HCT116 (cell line): ENCODE data around the gene UPP2. TPM values are rescaled to one million over a fixed set of nuclear protein-coding genes. Genes with fewer than 3 reads are reported as not detected.

ENCODE experiments used
- ATAC-seq: fragments of 200-7000 bp; cut with Tn5 transposase; 2 replicates; pipeline ENCODE4 v1.9.1; 2020; ENCODE audit warnings: mild to moderate bottlenecking, moderate library complexity
- BruUV-seq: library from RNA; stranded (reverse); fragments of 400-500 nt; replicated peaks from 2 replicates; lab custom pipeline; 2021; lab: Mats Ljungman, UMichigan
- CTCF ChIA-PET: fragments of 300-600 bp; sonication (Branson Sonifier 250); formaldehyde crosslinking; loops from one replicate; lab custom pipeline; 2021; ENCODE audit warnings: antibody characterized with exemption; lab: Charles Lee
- POLR2A ChIA-PET: fragments of 300-600, 350-600 bp; sonication (Branson Sonifier 250); formaldehyde crosslinking; loops from one replicate; lab custom pipeline; 2021; ENCODE audit warnings: antibody characterized with exemption; lab: Charles Lee
- RAD21 ChIA-PET, 2 experiments: fragments of 300-600 bp; sonication (Branson Sonifier 250); formaldehyde crosslinking; loops; one replicate each; lab custom pipeline; 2023; ENCODE audit warnings: low total read pairs in 2 of 2; ENCODE audit not compliant: uncharacterized antibody in 2 of 2, unreplicated experiment in 2 of 2, low non-redundant PET in 1 of 2; lab: Charles Lee
- DNase-seq: peaks from one replicate; pipeline ENCODE4 v3.0.0-alpha.2; 2010; ENCODE audit warnings: low read depth, low spot score
- H2AFZ ChIP-seq: fragments of 200-600 bp; shearing (Covaris generic), sonication (generic); 2 replicates; pipeline ENCODE4 v1.6.1; 2017; ENCODE audit warnings: low read depth, mixed run types, mixed read lengths, antibody characterized with exemption, low read length; ENCODE audit not compliant: poor library complexity, severe bottlenecking
- H3K27ac ChIP-seq: 2 replicates; pipeline ENCODE4 v1.5.1; 2012; ENCODE audit warnings: low read depth, low read length
- H3K27me3 ChIP-seq: fragments of 200-600 bp; sonication (generic); 2 replicates; pipeline ENCODE4 v1.6.1; 2016; ENCODE audit warnings: mixed run types, low read length, mixed read lengths; ENCODE audit not compliant: insufficient read depth
- H3K36me3 ChIP-seq, 2 experiments: fragments of 200-500 bp in 1 of 2; fragments of 200-600 bp in 1 of 2; sonication (Bioruptor generic) in 1 of 2; sonication (generic) in 1 of 2; 2 replicates each; pipeline versions ENCODE4 v1.5.1 to v1.6.1; 2014 to 2016; ENCODE audit warnings: low read length in 2 of 2, inconsistent platforms in 1 of 2, mixed read lengths in 1 of 2, mixed run types in 1 of 2; ENCODE audit not compliant: insufficient read depth in 2 of 2, control insufficient read depth in 1 of 2
- H3K4me1 ChIP-seq, 2 experiments: fragments of 200-600 bp in 1 of 2; sonication (generic) in 1 of 2; 2 replicates each; pipeline versions ENCODE4 v1.5.1 to v1.6.1; 2012 to 2017; ENCODE audit warnings: low read length in 2 of 2, inconsistent platforms in 1 of 2, mild to moderate bottlenecking in 1 of 2, mixed read lengths in 1 of 2, mixed run types in 1 of 2, moderate library complexity in 1 of 2; ENCODE audit not compliant: insufficient read depth in 2 of 2, control insufficient read depth in 1 of 2
- H3K4me2 ChIP-seq: fragments of 200-600 bp; sonication (generic); 2 replicates; pipeline ENCODE4 v1.6.1; 2017; ENCODE audit warnings: mixed run types, low read length, mixed read lengths
- H3K4me3 ChIP-seq, 2 experiments: fragments of 200-600 bp in 1 of 2; sonication (generic) in 1 of 2; replicated peaks in 1 of 2; 2 replicates each; pipeline ENCODE4 v1.5.1; 2011 to 2016; ENCODE audit warnings: low read length in 2 of 2, control low read depth in 1 of 2, low read depth in 1 of 2, mild to moderate bottlenecking in 1 of 2, mixed read lengths in 1 of 2, mixed run types in 1 of 2
- H3K79me2 ChIP-seq: fragments of 200-600 bp; sonication (generic); 2 replicates; pipeline ENCODE4 v1.6.1; 2017; ENCODE audit warnings: mild to moderate bottlenecking, mixed run types, low read length, moderate library complexity, mixed read lengths; ENCODE audit not compliant: insufficient read depth
- H3K9ac ChIP-seq: fragments of 200-600 bp; sonication (generic); 2 replicates; pipeline ENCODE4 v1.6.1; 2016; ENCODE audit warnings: low read length, mixed read lengths
- H3K9me2 ChIP-seq: fragments of 200-600 bp; sonication (generic), shearing (Covaris generic); 2 replicates; pipeline ENCODE4 v1.6.1; 2017; ENCODE audit warnings: mixed run types, mild to moderate bottlenecking, moderate library complexity; ENCODE audit not compliant: insufficient read depth
- H3K9me3 ChIP-seq, 2 experiments: fragments of 200-500 bp in 1 of 2; fragments of 200-600 bp in 1 of 2; sonication (Bioruptor generic) in 1 of 2; sonication (generic) in 1 of 2; 2 replicates each; pipeline ENCODE4 v1.6.1; 2014 to 2017; ENCODE audit warnings: low read length in 2 of 2, mixed read lengths in 2 of 2, inconsistent platforms in 1 of 2, low read depth in 1 of 2, mild to moderate bottlenecking in 1 of 2, mixed run types in 1 of 2, moderate library complexity in 1 of 2; ENCODE audit not compliant: control insufficient read depth in 1 of 2, insufficient read depth in 1 of 2
- H4K20me1 ChIP-seq: fragments of 200-600 bp; sonication (generic), shearing (Covaris generic); 2 replicates; pipeline ENCODE4 v1.6.1; 2017; ENCODE audit warnings: mixed run types, mild to moderate bottlenecking, moderate library complexity; ENCODE audit not compliant: insufficient read depth
- CBX3 ChIP-seq: IDR thresholded peaks from 2 replicates; pipeline ENCODE4 v1.6.1; 2012; ENCODE audit warnings: low read depth
- CTCF ChIP-seq, 3 experiments: fragments of 200-600 bp in 1 of 3; sonication (generic) in 1 of 3; IDR thresholded peaks in 2 of 3; conservative IDR thresholded peaks in 1 of 3; 2 replicates each; pipeline ENCODE4 v1.5.1; 2012 to 2017; ENCODE audit warnings: low read depth in 2 of 3, low read length in 2 of 3, antibody characterized with exemption in 1 of 3, borderline replicate concordance in 1 of 3, control low read depth in 1 of 3, mild to moderate bottlenecking in 1 of 3, mixed read lengths in 1 of 3, mixed run types in 1 of 3, moderate library complexity in 1 of 3; ENCODE audit not compliant: insufficient read depth in 1 of 3
- EGR1 ChIP-seq: IDR thresholded peaks from 2 replicates; pipeline ENCODE4 v1.6.1; 2012; ENCODE audit warnings: low read depth
- ELF1 ChIP-seq: IDR thresholded peaks from 2 replicates; pipeline ENCODE4 v1.6.1; 2012; ENCODE audit warnings: low read depth, borderline replicate concordance
- EZH2 ChIP-seq: fragments of 200-600 bp; sonication (generic); IDR thresholded peaks from 2 replicates; pipeline ENCODE4 v1.6.1; 2017; ENCODE audit warnings: antibody characterized with exemption, mixed run types
- EZH2phosphoT487 ChIP-seq: fragments of 200-600 bp; IDR thresholded peaks from 2 replicates; pipeline ENCODE4 v1.6.1; 2018; ENCODE audit warnings: antibody characterized with exemption, borderline replicate concordance
- FOSL1 ChIP-seq: IDR thresholded peaks from 2 replicates; pipeline ENCODE4 v1.6.1; 2012; ENCODE audit warnings: low read depth
- MAX ChIP-seq: IDR thresholded peaks from 2 replicates; pipeline ENCODE4 v1.6.1; 2012
- RAD21 ChIP-seq: IDR thresholded peaks from 2 replicates; pipeline ENCODE4 v1.6.1; 2012; ENCODE audit warnings: low read depth, mild to moderate bottlenecking
- SIN3A ChIP-seq: IDR thresholded peaks from 2 replicates; pipeline ENCODE4 v1.6.1; 2012; ENCODE audit warnings: low read depth
- TCF7L2 ChIP-seq: IDR thresholded peaks from 2 replicates; pipeline ENCODE4 v1.7.0; 2011; ENCODE audit warnings: borderline replicate concordance, inconsistent platforms; ENCODE audit not compliant: insufficient read depth, insufficient read length; ENCODE audit errors: extremely low read depth
- ZFX ChIP-seq: fragments of 450-650 bp; IDR thresholded peaks from 2 replicates; pipeline ENCODE4 v1.6.1; 2017
- ZNF274 ChIP-seq: fragments of 200-500 bp; sonication (Bioruptor generic); IDR thresholded peaks from 2 replicates; pipeline ENCODE4 v1.6.1; 2014; ENCODE audit warnings: mild to moderate bottlenecking, low read depth, low read length, inconsistent platforms
- intact Hi-C: fragments of 100-400 bp; cut with micrococcal nuclease; formaldehyde crosslinking; loops from 2 replicates; pipeline ENCODE4 v1.10.0; 2022
- total RNA-seq: library from RNA; stranded (reverse); gene quantifications from one replicate; pipeline ENCODE4 v1.2.1, GENCODE V29; 2021; ENCODE audit not compliant: unreplicated experiment

UPP2 gene
- total RNA-seq, 1 experiment from 2014 or later: not detected

GRCh38 chr2:158060160-158060834 is 41.4 kb upstream of the UPP2 start:
- Histone ChIP-seq H3K36me3 (no peaks in the 10 kb centered on the region), H3K9ac (no peak overlapping the region), H3K9me2 (no peaks in the 10 kb centered on the region), H3K9me3 (no peaks in the 10 kb centered on the region), H3K27ac (no peak overlapping the region), H3K27me3 (no peaks in the 10 kb centered on the region), H3K79me2 (no peaks in the 10 kb centered on the region), H4K20me1 (no peaks in the 10 kb centered on the region), H2AFZ (peak overlapping the region; percentile 36), H3K4me1 (peaks cover 0 to 13% of the 10 kb centered on the region in 2 experiments; a peak in 3 of 4 replicates), H3K4me2 (peak overlapping the region; percentile 44; the same call in 1 of the 2 replicates), H3K4me3 (no peak overlapping the region)
- no peak for DNase-seq
- no TSS peak for BruUV-seq
- POLR2A ChIA-PET: no interaction called here
- TF ChIP-seq EGR1 (no peak), CTCF (IDR thresholded peaks at IDR 0.05 in 2 of 3, conservative IDR thresholded peaks at IDR 0.05 in 1 of 3; ENCODE audit: borderline replicate concordance in 1 of 3, insufficient read depth in 1 of 3, low read depth in 2 of 3, low read length in 2 of 3) (no peak), ZFX (no peak), EZH2phosphoT487 (no peak)
- CTCF ChIA-PET: no interaction called here
- ATAC-seq: no peak
- RAD21 ChIA-PET: no interaction called here
- intact Hi-C loops: no loop called here

GRCh38 chr2:158060835-158061435 is 40.7 kb upstream of the UPP2 start:
- TF ChIP-seq MAX (no peak), EZH2 (no peak), FOSL1 (0 out of 2 replicates have a peak, but pooled peaks have one; percentile 26), SIN3A (no peak), ELF1 (no peak), ZNF274 (no peak), TCF7L2 (no peak), CBX3 (no peak), RAD21 (no peak)
- H3K9me2 ChIP-seq: no peaks in the 10 kb centered on the region
- H3K79me2 ChIP-seq: no peaks in the 10 kb centered on the region
- RAD21 ChIA-PET: no interaction called here
- no peak overlapping the region for H3K4me3 ChIP-seq
- intact Hi-C loops: no loop called here
- DNase-seq (peak; percentile 1), ATAC-seq (peak; percentile 81)
- POLR2A ChIA-PET: no interaction called here
- peak overlapping the region; percentile 36 for H2AFZ ChIP-seq
- no peak overlapping the region for H3K9ac ChIP-seq
- no peak overlapping the region for H3K27ac ChIP-seq
- no peaks in the 10 kb centered on the region for H3K27me3 ChIP-seq
- peak overlapping the region; percentile 44 for H3K4me2 ChIP-seq
- no peaks in the 10 kb centered on the region for H4K20me1 ChIP-seq
- CTCF ChIA-PET: no interaction called here
- H3K9me3 ChIP-seq: no peaks in the 10 kb centered on the region
- no TSS peak for BruUV-seq
- H3K4me1 ChIP-seq: peaks cover 0 to 13% of the 10 kb centered on the region in 2 experiments; a peak in 3 of 4 replicates
- no peaks in the 10 kb centered on the region for H3K36me3 ChIP-seq
